H9 (cell line): ENCODE data around the gene PARD6G. TPM values are rescaled to one million over a fixed set of nuclear protein-coding genes. Genes with fewer than 3 reads are reported as not detected.

Experiments used
- DNase-seq: peaks from one replicate; pipeline ENCODE4 v3.0.0-alpha.2; 2017
- H2AFZ ChIP-seq: one replicate; pipeline ENCODE4 v1.6.1; 2013; ENCODE audit warnings: mild to moderate bottlenecking, low read length, control low read depth, moderate library complexity
- H2AK5ac ChIP-seq: 2 replicates; pipeline ENCODE4 v1.6.1; 2013; ENCODE audit warnings: low read length, control low read depth, mixed read lengths; ENCODE audit not compliant: insufficient read length
- H2BK120ac ChIP-seq: one replicate; pipeline ENCODE4 v1.6.1; 2013; ENCODE audit warnings: low read depth, mild to moderate bottlenecking, low read length, control low read depth, inconsistent platforms; ENCODE audit not compliant: poor library complexity, severe bottlenecking
- H2BK12ac ChIP-seq: 2 replicates; pipeline ENCODE4 v1.6.1; 2013; ENCODE audit warnings: low read length, control low read depth, mixed read lengths, low read depth; ENCODE audit not compliant: insufficient read length
- H2BK15ac ChIP-seq: 2 replicates; pipeline ENCODE4 v1.6.1; 2013; ENCODE audit warnings: low read depth, low read length, control low read depth
- H2BK20ac ChIP-seq: one replicate; pipeline ENCODE4 v1.6.1; 2013; ENCODE audit warnings: low read depth, mild to moderate bottlenecking, low read length, control low read depth, inconsistent platforms; ENCODE audit not compliant: poor library complexity, severe bottlenecking
- H2BK5ac ChIP-seq: 2 replicates; pipeline ENCODE4 v1.6.1; 2013; ENCODE audit warnings: low read length, control low read depth, mixed read lengths; ENCODE audit not compliant: insufficient read length
- H3K14ac ChIP-seq: 2 replicates; pipeline ENCODE4 v1.6.1; 2013; ENCODE audit warnings: low read length, control low read depth; ENCODE audit not compliant: insufficient read depth
- H3K18ac ChIP-seq: 2 replicates; pipeline ENCODE4 v1.6.1; 2013; ENCODE audit warnings: low read depth, mild to moderate bottlenecking, mixed read lengths, low read length, control low read depth; ENCODE audit not compliant: insufficient read length
- H3K23ac ChIP-seq: 2 replicates; pipeline ENCODE4 v1.6.1; 2013; ENCODE audit warnings: low read length, control low read depth, mixed read lengths, low read depth; ENCODE audit not compliant: insufficient read length
- H3K23me2 ChIP-seq: 2 replicates; pipeline ENCODE4 v1.6.1; 2013; ENCODE audit warnings: low read depth, mild to moderate bottlenecking, mixed read lengths, low read length, control low read depth; ENCODE audit not compliant: insufficient read length, poor library complexity, severe bottlenecking
- H3K27ac ChIP-seq: 2 replicates; pipeline ENCODE4 v1.5.1; 2013; ENCODE audit warnings: low read length, control low read depth, mixed read lengths, low read depth; ENCODE audit not compliant: insufficient read length
- H3K27me3 ChIP-seq: 2 replicates; pipeline ENCODE4 v1.6.1; 2013; ENCODE audit warnings: low read length, control low read depth, inconsistent platforms; ENCODE audit not compliant: insufficient read depth
- H3K4ac ChIP-seq: 2 replicates; pipeline ENCODE4 v1.6.1; 2013; ENCODE audit warnings: low read depth, mild to moderate bottlenecking, control low read depth, inconsistent platforms, low read length, moderate library complexity
- H3K4me1 ChIP-seq: 2 replicates; pipeline ENCODE4 v1.6.1; 2013; ENCODE audit warnings: low read length, control low read depth, inconsistent platforms; ENCODE audit not compliant: insufficient read depth
- H3K4me2 ChIP-seq: 2 replicates; pipeline ENCODE4 v1.6.1; 2013; ENCODE audit warnings: low read length, control low read depth, mixed read lengths; ENCODE audit not compliant: insufficient read length, insufficient read depth
- H3K56ac ChIP-seq: 2 replicates; pipeline ENCODE4 v1.6.1; 2013; ENCODE audit warnings: low read depth, mild to moderate bottlenecking, mixed read lengths, low read length, control low read depth; ENCODE audit not compliant: insufficient read length
- H3K79me1 ChIP-seq: 2 replicates; pipeline ENCODE4 v1.6.1; 2013; ENCODE audit warnings: low read depth, mild to moderate bottlenecking, moderate library complexity, low read length, control low read depth, inconsistent platforms; ENCODE audit not compliant: insufficient read depth, poor library complexity, severe bottlenecking
- H3K79me2 ChIP-seq: 2 replicates; pipeline ENCODE4 v1.6.1; 2013; ENCODE audit warnings: low read length, control low read depth, inconsistent platforms; ENCODE audit not compliant: insufficient read depth
- H3K9ac ChIP-seq: 2 replicates; pipeline ENCODE4 v1.6.1; 2013; ENCODE audit warnings: low read length, control low read depth, mixed read lengths; ENCODE audit not compliant: insufficient read length; ENCODE audit errors: extremely low read depth
- H3K9me3 ChIP-seq: one replicate; pipeline ENCODE4 v1.6.1; 2013; ENCODE audit warnings: low read depth, low read length, inconsistent platforms; ENCODE audit not compliant: control insufficient read depth
- H3T11ph ChIP-seq: one replicate; pipeline ENCODE4 v1.6.1; 2013; ENCODE audit warnings: mild to moderate bottlenecking, low read length, control low read depth, inconsistent platforms
- H4K20me1 ChIP-seq: one replicate; pipeline ENCODE4 v1.6.1; 2013; ENCODE audit not compliant: control insufficient read depth, insufficient read length, insufficient read depth
- H4K5ac ChIP-seq: 2 replicates; pipeline ENCODE4 v1.6.1; 2013; ENCODE audit warnings: low read depth, mild to moderate bottlenecking, mixed read lengths, low read length, control low read depth; ENCODE audit not compliant: insufficient read length
- H4K8ac ChIP-seq: replicated peaks from 2 replicates; pipeline ENCODE4 v1.6.1; 2013; ENCODE audit warnings: low read length, control low read depth, mixed read lengths, low read depth; ENCODE audit not compliant: insufficient read length
- H4K91ac ChIP-seq: 2 replicates; pipeline ENCODE4 v1.6.1; 2013; ENCODE audit warnings: low read depth, mild to moderate bottlenecking, moderate library complexity, mixed read lengths, low read length, control low read depth; ENCODE audit not compliant: insufficient read length
- H3K27ac Mint-ChIP-seq, 3 experiments: 2 replicates in 2 of 3; 3 replicates in 1 of 3; pipeline ENCODE4 v1.8.0; 2020 to 2021; ENCODE audit warnings: mixed read lengths in 3 of 3, mild to moderate bottlenecking in 1 of 3, moderate library complexity in 1 of 3
- H3K27me3 Mint-ChIP-seq: 2 replicates; pipeline ENCODE4 v1.8.0; 2021; ENCODE audit warnings: low read depth, mild to moderate bottlenecking, moderate library complexity, mixed read lengths
- H3K36me3 Mint-ChIP-seq, 3 experiments: 2 replicates in 2 of 3; 3 replicates in 1 of 3; pipeline ENCODE4 v1.8.0; 2020 to 2021; ENCODE audit warnings: low read depth in 3 of 3, mixed read lengths in 3 of 3; ENCODE audit not compliant: insufficient read depth in 1 of 3
- H3K4me1 Mint-ChIP-seq, 2 experiments: 2 replicates each; pipeline ENCODE4 v1.8.0; 2020; ENCODE audit warnings: mixed read lengths in 2 of 2
- H3K4me3 Mint-ChIP-seq, 2 experiments: 2 replicates in 1 of 2; 3 replicates in 1 of 2; pipeline ENCODE4 v1.8.0; 2020 to 2021; ENCODE audit warnings: mild to moderate bottlenecking in 2 of 2, mixed read lengths in 2 of 2, moderate library complexity in 1 of 2
- H3K9me3 Mint-ChIP-seq, 2 experiments: 2 replicates in 1 of 2; 3 replicates in 1 of 2; pipeline ENCODE4 v1.8.0; 2020; ENCODE audit warnings: mild to moderate bottlenecking in 2 of 2, mixed read lengths in 2 of 2, moderate library complexity in 1 of 2
- whole genome bisulfite sequencing: extraction: QIAGEN DNeasy Blood & Tissue Kit; methylation state at CpG from one replicate; pipeline ENCODE4 v1.1.7; 2013; ENCODE audit warnings: missing lambda C conversion rate, low lambda C conversion rate, mixed read lengths; ENCODE audit not compliant: insufficient read length; ENCODE audit errors: extremely low coverage; 5-methylcytosine and 5-hydroxymethylcytosine counted together
- total RNA-seq: library from RNA; stranded (reverse); gene quantifications from 2 replicates; pipeline ENCODE4 v1.2.1, GENCODE V29; 2021
- TF ChIP-seq, protein P1 (sequence below): fragments of 200-600 bp; sonication (generic); conservative IDR thresholded peaks from 3 replicates; pipeline ENCODE4 v1.8.0; 2021; ENCODE audit warnings: antibody characterized with exemption, mild to moderate bottlenecking

PARD6G gene
- total RNA-seq, 1 experiment from 2014 or later = 11.2 TPM

DNA sequence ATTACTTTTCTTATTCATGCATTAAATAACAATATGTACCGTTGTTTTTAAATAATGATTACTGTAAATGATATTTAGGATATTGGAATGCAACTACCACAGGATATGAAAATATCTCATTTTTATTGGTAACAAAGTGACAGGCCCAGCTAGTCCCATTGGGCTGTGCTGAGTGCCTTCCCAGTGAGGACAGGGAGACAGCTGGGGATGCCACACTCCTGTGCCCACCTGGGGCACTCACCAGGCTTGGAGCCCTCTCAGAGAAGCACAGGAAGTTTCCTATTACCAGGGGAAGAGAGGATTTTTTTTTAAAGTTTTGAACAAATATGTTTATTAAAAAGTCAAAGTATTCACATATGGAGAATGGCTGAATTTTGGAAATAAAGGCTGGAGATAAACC is 48.9 kb downstream of the PARD6G start:
- H3K9me3 ChIP-seq = no peaks in the 10 kb centered on the region
- H3K4me3 Mint-ChIP-seq = no peak overlapping the region
- H3K9ac ChIP-seq = no peak overlapping the region
- TF ChIP-seq, protein P1, sequence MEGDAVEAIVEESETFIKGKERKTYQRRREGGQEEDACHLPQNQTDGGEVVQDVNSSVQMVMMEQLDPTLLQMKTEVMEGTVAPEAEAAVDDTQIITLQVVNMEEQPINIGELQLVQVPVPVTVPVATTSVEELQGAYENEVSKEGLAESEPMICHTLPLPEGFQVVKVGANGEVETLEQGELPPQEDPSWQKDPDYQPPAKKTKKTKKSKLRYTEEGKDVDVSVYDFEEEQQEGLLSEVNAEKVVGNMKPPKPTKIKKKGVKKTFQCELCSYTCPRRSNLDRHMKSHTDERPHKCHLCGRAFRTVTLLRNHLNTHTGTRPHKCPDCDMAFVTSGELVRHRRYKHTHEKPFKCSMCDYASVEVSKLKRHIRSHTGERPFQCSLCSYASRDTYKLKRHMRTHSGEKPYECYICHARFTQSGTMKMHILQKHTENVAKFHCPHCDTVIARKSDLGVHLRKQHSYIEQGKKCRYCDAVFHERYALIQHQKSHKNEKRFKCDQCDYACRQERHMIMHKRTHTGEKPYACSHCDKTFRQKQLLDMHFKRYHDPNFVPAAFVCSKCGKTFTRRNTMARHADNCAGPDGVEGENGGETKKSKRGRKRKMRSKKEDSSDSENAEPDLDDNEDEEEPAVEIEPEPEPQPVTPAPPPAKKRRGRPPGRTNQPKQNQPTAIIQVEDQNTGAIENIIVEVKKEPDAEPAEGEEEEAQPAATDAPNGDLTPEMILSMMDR = no peak
- H3K79me2 ChIP-seq = no peaks in the 10 kb centered on the region
- H2BK120ac ChIP-seq = no peak overlapping the region
- no peak overlapping the region for H2BK5ac ChIP-seq
- H3K79me1 ChIP-seq = no peaks in the 10 kb centered on the region
- no peaks in the 10 kb centered on the region for H3K36me3 Mint-ChIP-seq
- H3K4me2 ChIP-seq = no peak overlapping the region
- H3K4ac ChIP-seq = no peak overlapping the region
- no peaks in the 10 kb centered on the region; a peak in 1 of 5 replicates for H3K9me3 Mint-ChIP-seq
- no peak for DNase-seq
- no peak overlapping the region for H2AK5ac ChIP-seq
- H3K14ac ChIP-seq = no peak overlapping the region
- H3T11ph ChIP-seq = no peak overlapping the region
- no peak overlapping the region for H4K8ac ChIP-seq
- H2BK12ac ChIP-seq = no peak overlapping the region
- no peak overlapping the region for H3K27ac ChIP-seq
- H3K4me1 Mint-ChIP-seq = peaks cover 40 to 54% of the 10 kb centered on the region in 2 experiments
- H3K27me3 ChIP-seq = no peaks in the 10 kb centered on the region
- peaks cover 3% of the 10 kb centered on the region; the same call in 1 of the 2 replicates for H3K27me3 Mint-ChIP-seq
- no peaks in the 10 kb centered on the region for H3K23me2 ChIP-seq
- no peak overlapping the region for H3K18ac ChIP-seq
- H2BK15ac ChIP-seq = no peak overlapping the region
- H4K20me1 ChIP-seq = no peaks in the 10 kb centered on the region
- H2AFZ ChIP-seq = no peak overlapping the region
- H2BK20ac ChIP-seq = no peak overlapping the region
- peaks cover 9% of the 10 kb centered on the region for H3K4me1 ChIP-seq
- no peak overlapping the region for H3K27ac Mint-ChIP-seq
- WGBS = no CpG with 5 or more reads among the region's 1 CpG
- no peak overlapping the region for H3K56ac ChIP-seq
- H3K23ac ChIP-seq = no peak overlapping the region
- no peak overlapping the region for H4K5ac ChIP-seq
- H4K91ac ChIP-seq = no peak overlapping the region
